GM21619 (cell line): ENCODE data around the gene ZNF653.

ENCODE experiments used
- ATAC-seq: cut with Tn5 transposase; IDR thresholded peaks from one replicate; pipeline ENCODE4 v1.9.1; 2021; ENCODE audit not compliant: unreplicated experiment

ZNF653 gene

GRCh38 chr19:11528551-11529341 is 23.1 kb upstream of the ZNF653 start, which contains the start of gene ECSIT:
ECSIT (minus strand) TSS chr19:11529134; CDS start chr19:11519170, 9,964 bp downstream.
- ATAC-seq: peak; percentile 91

DNA sequence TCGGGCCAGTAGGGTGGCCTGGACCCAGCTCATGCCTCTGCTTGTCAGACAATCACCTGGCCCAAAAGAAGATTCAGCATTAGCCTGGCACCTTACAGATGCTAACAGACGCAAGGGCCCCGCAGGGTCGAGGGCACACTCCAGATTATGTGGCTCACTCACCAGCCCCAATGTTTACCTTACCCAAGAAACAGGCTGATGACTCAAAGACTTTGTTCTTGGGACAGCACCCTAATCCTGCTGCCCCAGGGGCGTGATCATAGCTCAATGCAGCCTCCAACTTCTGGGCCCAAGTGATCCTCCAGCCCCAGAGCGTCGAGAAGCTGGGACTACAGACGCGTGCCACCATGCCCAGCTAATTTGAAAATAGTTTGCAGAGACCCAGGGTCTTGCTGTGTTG is 13.5 kb upstream of the ZNF653 start:
- ATAC-seq: no peak

DNA sequence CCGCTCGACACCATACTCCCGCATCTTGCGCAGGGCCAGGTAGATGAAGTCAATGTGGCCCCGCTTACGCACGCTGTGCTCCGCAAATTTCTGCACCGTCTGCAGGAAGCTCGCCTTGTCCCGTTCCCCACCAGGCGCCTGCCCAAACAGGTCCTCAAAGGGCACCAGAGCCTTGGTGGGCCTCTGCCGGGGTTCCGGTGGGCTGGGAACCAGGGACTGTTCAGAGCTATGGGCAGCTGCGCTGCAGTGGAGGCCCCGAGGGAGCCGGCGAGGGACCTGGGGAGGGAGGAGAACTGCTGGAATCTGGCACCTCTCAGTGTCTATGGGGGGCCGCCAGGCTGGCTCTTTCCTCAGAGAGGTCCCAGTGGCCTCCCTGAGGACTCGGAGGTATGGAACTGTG is 8.3 kb upstream of the ZNF653 start:
- ATAC-seq: no peak

GRCh38 chr19:11510444-11510843 is 4.8 kb upstream of the ZNF653 start:
- no peak for ATAC-seq

DNA sequence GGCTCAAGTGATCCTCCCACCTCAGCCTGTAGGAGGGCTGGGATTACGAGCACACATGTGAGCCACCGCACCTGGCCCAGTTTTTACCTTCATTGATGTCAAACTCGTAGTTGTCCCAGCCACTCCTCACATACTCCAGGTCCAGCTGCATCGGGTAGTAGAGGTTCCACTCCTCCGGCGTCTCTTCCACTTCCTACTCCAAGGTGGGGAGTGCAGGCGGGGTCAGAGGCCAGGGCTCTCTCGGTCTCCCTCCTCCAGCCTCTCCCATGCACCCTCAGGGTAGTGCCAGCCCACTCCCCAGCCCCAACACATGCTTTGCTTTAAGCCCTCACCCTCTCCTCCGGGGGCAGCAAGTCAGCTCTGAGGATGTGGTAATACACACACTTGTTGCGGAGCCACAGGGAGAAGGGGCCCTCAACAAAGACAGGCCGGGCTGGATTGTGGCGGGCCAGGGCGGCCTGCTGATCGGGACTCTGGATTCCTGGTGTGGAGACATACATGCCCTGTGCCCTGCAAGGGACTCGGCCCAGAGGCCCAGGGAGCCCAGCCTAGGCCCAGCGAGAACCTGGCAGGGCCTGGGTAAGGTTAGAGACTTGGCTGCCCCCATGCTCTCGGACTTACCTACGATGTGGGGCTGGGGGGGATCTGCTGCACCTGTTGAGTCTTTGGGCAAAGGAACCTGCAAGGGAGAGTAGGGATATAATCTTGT is 1.9 kb upstream of the ZNF653 start:
- ATAC-seq: no peak

- ATAC-seq: no peak
Measured at GRCh38 chr19:11506967-11507366, 1.3 kb upstream of the ZNF653 start.

GRCh38 chr19:11506101-11506555 is 489 bp upstream of the ZNF653 start:
- peak; percentile 23 for ATAC-seq

GRCh38 chr19:11505032-11505503 is 571 bp downstream of the ZNF653 start:
- peak; percentile 81 for ATAC-seq

GRCh38 chr19:11504502-11505031 is 1.1 kb downstream of the ZNF653 start:
- ATAC-seq: no peak

- ATAC-seq: no peak
Measured at GRCh38 chr19:11499890-11500420, 5.7 kb downstream of the ZNF653 start.

GRCh38 chr19:11499220-11499726 is 6.4 kb downstream of the ZNF653 start:
- no peak for ATAC-seq

DNA sequence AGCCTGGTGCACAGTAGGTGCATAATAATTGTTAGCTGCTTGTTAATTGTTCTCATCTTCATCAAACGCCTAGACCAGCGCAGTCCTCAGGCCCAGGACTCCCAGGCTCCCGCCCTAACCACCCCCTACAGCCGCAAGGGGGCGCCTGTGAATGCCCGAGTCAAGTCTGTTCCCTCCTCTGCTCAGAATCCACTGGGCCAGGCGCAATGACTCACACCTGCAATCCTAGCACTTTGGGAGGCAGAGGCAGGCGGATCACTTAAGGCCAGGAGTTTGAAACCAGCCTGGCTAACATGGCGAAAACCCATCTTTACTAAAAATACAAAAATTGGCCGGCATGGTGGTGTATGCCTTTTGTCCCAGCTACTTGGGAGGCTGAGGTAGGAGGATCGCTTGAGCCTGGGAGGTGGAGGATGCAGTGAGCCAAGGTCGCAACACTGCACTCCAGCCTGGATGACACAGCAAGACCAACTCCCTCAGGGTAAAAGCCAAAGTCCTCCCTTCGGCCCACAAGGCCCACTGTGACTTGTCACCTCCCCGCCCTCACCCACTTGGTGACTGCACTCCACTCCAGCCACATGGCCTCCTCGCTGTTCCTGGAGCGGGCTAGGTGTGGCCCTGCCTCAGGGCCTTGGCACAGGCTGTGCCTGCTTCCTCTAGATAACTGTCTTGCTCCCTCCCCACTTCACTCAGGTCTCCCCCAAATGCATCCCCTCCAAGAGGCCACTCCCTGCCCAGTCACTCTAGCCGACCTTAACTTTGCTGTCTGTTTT is 9.1 kb downstream of the ZNF653 start:
- no peak for ATAC-seq

GRCh38 chr19:11495885-11496284 is 9.8 kb downstream of the ZNF653 start:
- ATAC-seq: no peak

DNA sequence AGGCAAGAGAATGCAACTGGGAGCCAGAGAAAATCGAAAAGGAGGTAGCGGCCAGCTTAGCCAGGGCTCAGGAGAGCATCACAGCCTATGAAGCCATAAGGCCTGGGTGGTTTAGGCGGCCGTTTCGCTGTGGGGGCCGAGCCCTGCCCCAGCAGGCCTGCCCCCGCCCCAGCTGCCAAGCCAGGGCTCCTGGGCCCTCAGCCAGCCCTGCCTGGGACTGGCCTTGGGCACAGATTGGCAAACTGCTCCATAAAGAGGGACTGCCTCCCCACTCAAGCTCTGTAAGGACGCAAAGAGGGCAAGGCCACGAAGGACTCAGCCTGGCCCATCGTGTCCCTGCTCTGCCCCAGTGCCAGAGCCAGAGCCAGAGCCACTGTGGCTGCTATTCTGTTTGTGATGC is 10.2 kb downstream of the ZNF653 start:
- no peak for ATAC-seq

DNA sequence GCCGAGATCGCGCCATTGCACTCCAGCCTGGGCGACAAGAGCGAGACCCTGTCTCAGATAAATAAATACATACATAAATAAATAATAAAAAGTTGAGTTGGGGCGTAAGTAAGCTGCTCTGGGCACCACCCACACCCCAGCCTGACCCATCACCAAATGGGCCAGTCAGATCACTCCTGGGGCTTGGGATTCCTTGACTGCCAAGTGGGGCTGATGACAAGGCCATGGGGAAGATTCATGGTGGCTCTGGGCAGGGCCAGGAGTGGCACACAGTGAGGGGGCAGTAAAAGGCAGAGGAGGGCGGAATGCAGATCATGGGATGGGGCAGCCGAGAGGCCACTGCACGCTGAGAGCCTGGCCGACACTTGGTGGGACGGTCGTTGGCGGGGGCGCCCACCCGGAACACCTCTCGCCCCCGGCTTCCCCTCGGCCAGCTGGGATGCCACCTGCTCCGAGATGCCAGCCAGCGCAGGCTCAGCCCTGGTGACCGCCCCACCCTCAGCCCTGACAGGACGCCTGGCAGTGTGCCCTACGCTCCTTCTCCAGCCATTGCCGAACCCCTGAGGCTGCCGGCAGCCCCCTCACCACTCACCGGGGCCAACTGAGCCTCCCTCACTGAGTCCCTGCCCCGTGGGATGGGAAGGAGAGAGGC is 10.9 kb downstream of the ZNF653 start:
- no peak for ATAC-seq

GRCh38 chr19:11489378-11489777 is 16.3 kb downstream of the ZNF653 start:
- no peak for ATAC-seq

DNA sequence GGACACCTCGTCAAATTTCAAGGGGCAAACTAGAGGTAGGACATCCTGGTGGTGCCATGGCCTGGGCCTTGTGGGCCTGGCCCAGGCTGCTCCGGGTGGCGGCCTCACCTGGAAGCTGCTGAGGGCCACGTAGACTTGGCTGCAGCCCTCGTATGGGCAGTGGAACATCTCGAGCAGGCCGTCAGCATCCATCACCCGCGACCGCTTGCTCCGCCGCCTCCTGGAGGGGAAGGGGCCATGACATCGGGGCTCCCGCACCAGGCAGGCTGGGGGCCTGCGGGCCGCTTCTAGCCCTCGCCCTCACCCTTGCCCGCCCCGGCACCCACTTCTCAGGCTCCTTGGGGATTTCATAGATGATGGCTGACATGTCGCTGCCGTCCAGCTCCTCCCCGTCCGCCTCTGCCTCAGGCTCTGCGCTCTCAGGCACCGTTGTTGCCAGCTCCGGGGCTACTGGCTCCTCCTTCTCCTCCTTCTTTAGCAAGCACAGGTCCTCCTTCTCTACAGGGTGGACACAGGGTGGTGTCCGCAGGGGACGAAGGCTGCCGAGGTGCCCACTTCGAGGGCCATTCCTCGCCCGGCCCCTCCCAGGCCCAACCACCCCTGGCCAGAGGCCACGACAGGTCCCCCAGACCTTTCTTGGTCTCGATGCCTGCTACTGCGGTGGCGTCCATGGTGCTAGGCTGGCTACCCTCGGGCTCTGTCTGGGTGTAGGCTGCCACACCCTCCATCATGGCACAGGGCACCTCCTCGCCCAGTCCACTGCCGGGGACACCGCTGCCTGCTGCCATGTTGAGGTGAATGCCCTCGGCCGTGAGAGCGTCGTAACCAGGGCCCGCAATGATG is 18.8 kb downstream of the ZNF653 start:
- no peak for ATAC-seq

DNA sequence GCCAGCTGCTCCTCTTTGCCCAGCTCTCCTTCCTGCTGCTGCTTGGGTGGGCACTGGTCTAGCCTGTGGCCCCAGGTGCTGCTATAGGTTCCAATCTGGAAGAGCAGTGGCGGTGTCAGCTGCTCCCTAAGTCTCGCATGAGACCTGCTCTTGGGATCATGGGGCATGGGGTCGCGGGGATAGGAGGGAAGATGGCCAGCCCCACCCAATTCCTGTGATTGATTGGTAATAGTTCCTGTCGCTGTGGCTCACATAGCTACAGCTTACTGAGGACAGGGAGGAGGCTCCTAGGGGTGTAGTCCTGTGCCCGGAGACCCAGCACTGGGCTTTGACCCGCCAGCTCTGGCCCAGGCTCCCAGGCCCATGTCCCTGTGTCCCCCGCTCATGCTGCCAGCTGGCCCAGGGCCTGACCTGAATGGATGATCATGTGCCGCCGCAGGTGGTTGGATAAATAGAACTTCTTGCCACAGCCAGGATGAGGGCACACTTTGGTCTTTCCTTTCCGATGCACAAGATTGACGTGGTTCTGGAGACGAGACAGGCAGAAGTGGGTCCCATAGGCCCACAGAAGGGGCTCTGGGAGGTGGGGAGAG is 20.3 kb downstream of the ZNF653 start:
- ATAC-seq: no peak
